HG03558 (cell line): ENCODE data around the gene MYRIP.

Experiments used
- ATAC-seq: cut with Tn5 transposase; IDR thresholded peaks from one replicate; pipeline ENCODE4 v1.9.1; 2021; ENCODE audit warnings: moderate number of reproducible peaks; ENCODE audit not compliant: unreplicated experiment; ENCODE audit errors: extremely low read depth

The MYRIP gene

GRCh38 chr3:40299721-40300335 lies 490.4 kb downstream of the MYRIP start:
- ATAC-seq: no peak

GRCh38 chr3:40302784-40303183 lies 493.4 kb downstream of the MYRIP start:
- ATAC-seq: no peak

DNA sequence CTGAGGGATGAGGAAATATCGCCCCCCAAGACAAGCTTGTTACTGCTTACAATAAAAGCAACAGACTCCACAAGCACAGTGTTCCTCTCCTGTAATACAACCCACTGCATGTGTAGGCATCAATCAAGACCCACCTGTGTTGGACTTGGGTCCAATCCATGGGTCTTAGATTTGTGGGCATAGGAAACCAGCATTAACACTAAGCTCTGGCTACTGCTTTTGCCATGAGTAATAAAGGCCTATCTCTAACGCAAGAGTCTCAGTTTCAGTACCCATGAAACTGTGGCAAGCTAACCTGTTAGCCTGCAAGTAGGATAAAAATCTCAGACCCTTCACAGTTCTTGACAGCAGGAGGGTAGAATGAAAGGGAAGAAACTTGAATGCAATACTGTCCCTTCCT lies 494.9 kb downstream of the MYRIP start:
- no peak for ATAC-seq

DNA sequence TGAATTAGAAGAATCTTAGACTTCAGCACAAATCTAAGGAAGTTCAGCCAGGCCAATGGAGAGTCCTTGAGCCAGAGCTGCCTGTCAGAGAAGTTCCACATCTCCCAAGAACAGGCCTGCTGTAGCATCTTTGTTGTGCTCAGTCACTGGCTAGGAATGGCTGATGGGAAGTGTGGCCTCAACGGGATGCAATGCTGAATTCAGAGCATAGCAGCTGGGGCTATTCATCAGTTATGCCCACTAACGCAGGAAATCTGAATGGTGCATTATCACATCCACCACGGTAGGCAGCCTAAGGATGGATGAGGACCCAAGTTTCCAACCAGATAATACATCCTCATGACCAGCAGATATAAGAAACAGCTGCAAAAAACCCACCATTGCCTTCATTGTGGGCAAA lies 496.9 kb downstream of the MYRIP start:
- ATAC-seq: no peak

- ATAC-seq: no peak
Observed at GRCh38 chr3:40307176-40307575, 497.8 kb downstream of the MYRIP start.

DNA sequence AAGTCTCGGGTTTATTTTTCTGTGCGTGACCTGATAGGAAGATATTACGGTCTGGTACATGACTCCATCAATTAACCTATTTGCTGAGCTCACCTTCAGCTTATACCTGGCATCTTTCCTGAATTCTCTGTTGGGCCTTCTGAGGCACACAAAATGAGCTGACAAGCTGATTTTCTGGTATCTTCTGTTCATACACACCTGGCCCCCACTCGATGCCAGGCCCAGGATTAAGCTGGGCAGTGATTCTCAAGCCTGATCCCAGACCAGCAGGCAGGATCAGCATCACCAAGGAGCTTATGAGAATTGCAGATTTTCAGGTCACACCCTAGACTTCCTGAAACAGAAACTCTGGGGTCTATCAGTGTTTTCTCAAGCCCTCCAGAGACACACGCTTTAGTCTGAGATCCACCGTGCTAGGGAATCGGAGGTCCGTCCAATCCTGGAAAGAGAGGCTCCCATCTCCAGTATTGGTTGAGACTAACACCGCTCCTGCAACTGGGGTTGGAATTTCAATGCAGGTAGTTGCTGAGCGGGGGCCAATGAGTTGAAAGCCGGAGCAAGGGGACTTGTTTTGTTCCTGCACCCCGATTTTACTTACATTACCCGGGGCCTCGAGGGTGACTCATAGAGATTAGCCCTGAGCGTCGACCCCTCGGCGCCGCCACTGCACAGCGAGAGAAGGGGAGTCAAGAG lies 499.5 kb downstream of the MYRIP start:
- no peak for ATAC-seq

DNA sequence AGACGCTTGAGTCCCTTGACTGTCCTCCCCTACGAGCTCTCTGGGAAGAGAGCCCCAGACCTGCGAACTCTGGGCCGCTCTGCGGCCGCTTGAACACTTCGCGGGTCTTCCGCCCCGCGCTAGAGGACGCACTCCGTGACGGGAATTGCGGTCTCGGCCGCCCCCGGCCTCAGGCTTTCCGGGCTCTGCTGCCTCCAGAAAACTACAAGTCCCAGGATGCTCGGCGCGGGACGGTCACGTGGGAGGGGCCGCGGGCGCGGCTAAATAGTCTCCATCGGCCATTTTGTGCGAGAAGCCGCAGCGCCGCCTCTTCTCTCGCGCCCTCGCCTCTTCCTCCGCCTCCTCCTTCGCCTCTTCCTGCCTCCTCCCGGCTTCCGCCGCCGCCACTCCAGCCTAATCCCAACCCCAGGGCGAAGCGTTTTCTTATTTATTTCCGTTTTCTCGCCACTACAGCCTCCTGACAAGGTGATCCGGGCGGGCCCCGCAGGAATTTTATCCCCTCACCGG lies 500.1 kb downstream of the MYRIP start, which contains the start of gene EIF1B:
Gene EIF1B (plus strand): TSS at position 290 of the 507 bp plus-strand sequence. CDS start 235 bp downstream, outside the sequence.
- ATAC-seq: peak; percentile 86
